Peyer's patch (tissue), 4 donors: Measurements from ENCODE around the gene HHATL. TPM values are rescaled to one million over a fixed set of nuclear protein-coding genes. Genes with fewer than 3 reads are reported as not detected.
"Not testable (repeated sequence)": the region's sequence is repeated elsewhere in the genome, so short reads cannot be mapped to it uniquely, and the experiment has no call there.

Experiments
- DNase-seq, 3 donors: peaks; one replicate each; pipeline ENCODE4 v3.0.0-alpha.2; 2017 to 2019
- H3K27ac ChIP-seq, 4 donors: fragments of 200-600 bp; sonication (generic); one replicate each; pipeline ENCODE4 v1.5.1; 2016 to 2019
- H3K27me3 ChIP-seq, 2 donors: fragments of 200-600 bp; sonication (generic); one replicate each; pipeline ENCODE4 v1.5.1; 2019
- H3K36me3 ChIP-seq, 3 donors: fragments of 200-600 bp; sonication (generic); one replicate each; pipeline ENCODE4 v1.5.1; 2016 to 2019
- H3K4me1 ChIP-seq, 4 donors: fragments of 200-600 bp; sonication (generic); one replicate each; pipeline ENCODE4 v1.5.1; 2016 to 2019
- H3K4me3 ChIP-seq, 4 donors: fragments of 200-600 bp; sonication (generic); 1 replicate in 3 of 4; 2 replicates in 1 of 4; pipeline ENCODE4 v1.5.1; 2016 to 2019; ENCODE audit warnings: mild to moderate bottlenecking in 1 of 4
- H3K9me3 ChIP-seq, 4 donors: fragments of 200-600 bp; sonication (generic); one replicate each; pipeline ENCODE4 v1.5.1; 2016 to 2019; ENCODE audit warnings: mild to moderate bottlenecking in 1 of 4
- CTCF ChIP-seq, 6 experiments: fragments of 450-650 bp in 4 of 6; fragments of 200-600 bp in 2 of 6; sonication (generic) in 1 of 6; IDR thresholded peaks; one replicate each; pipeline ENCODE4 v1.5.1; 2017 to 2019; ENCODE audit warnings: antibody characterized with exemption in 6 of 6, mild to moderate bottlenecking in 3 of 6, moderate library complexity in 1 of 6
- POLR2A ChIP-seq, 2 donors: fragments of 450-650 bp; IDR thresholded peaks; one replicate each; pipeline ENCODE4 v1.5.1; 2017; ENCODE audit warnings: antibody characterized with exemption in 2 of 2, mild to moderate bottlenecking in 2 of 2, moderate library complexity in 2 of 2
- total RNA-seq, 4 donors: library from RNA; depleted of rRNA; stranded (reverse); fragments of >200 nt; gene quantifications; one replicate each; pipeline ENCODE4 v1.1.0, GENCODE V29; 2016

The HHATL gene
- total RNA-seq, 4 donors from 2014 or later = 3.4 TPM; not detected in 3

GRCh38 chr3:42728668-42729364, 26.2 kb upstream of the HHATL start:
- peak in 1 of 3 donors; percentile 19 for DNase-seq
- no peak overlapping the region for H3K4me3 ChIP-seq
- no peak overlapping the region for H3K27ac ChIP-seq
- H3K36me3 ChIP-seq = no peaks in the 10 kb centered on the region
- H3K27me3 ChIP-seq = no peaks in the 10 kb centered on the region
- TF ChIP-seq POLR2A (IDR thresholded peaks at IDR 0.05) = no peak
- TF ChIP-seq CTCF (IDR thresholded peaks at IDR 0.05) = no peak
- no peaks in the 10 kb centered on the region for H3K4me1 ChIP-seq
- H3K9me3 ChIP-seq = no peaks in the 10 kb centered on the region

- peak in 1 of 3 donors; percentile 40 for DNase-seq
- H3K27ac ChIP-seq = no peak overlapping the region
- no peak for TF ChIP-seq CTCF (IDR thresholded peaks at IDR 0.05)
- TF ChIP-seq POLR2A (IDR thresholded peaks at IDR 0.05) = no peak
- no peaks in the 10 kb centered on the region for H3K27me3 ChIP-seq
- no peaks in the 10 kb centered on the region for H3K36me3 ChIP-seq
- no peaks in the 10 kb centered on the region for H3K4me1 ChIP-seq
- H3K9me3 ChIP-seq = no peaks in the 10 kb centered on the region
- no peak overlapping the region for H3K4me3 ChIP-seq
Observed at GRCh38 chr3:42728056-42728455, 25.5 kb upstream of the HHATL start.

- Histone ChIP-seq H3K4me1 (no peaks in the 10 kb centered on the region), H3K36me3 (no peaks in the 10 kb centered on the region), H3K4me3 (no peak overlapping the region), H3K27me3 (no peaks in the 10 kb centered on the region), H3K9me3 (no peaks in the 10 kb centered on the region), H3K27ac (no peak overlapping the region)
- DNase-seq = no peak
- TF ChIP-seq CTCF (IDR thresholded peaks at IDR 0.05) = no peak
- no peak for TF ChIP-seq POLR2A (IDR thresholded peaks at IDR 0.05)
Observed at GRCh38 chr3:42725454-42725853, 22.9 kb upstream of the HHATL start.

GRCh38 chr3:42723219-42723618, 20.6 kb upstream of the HHATL start:
- H3K27me3 ChIP-seq = no peaks in the 10 kb centered on the region
- no peaks in the 10 kb centered on the region for H3K36me3 ChIP-seq
- H3K9me3 ChIP-seq = no peaks in the 10 kb centered on the region
- H3K4me1 ChIP-seq = no peaks in the 10 kb centered on the region
- H3K4me3 ChIP-seq = no peak overlapping the region
- DNase-seq = no peak
- TF ChIP-seq CTCF (IDR thresholded peaks at IDR 0.05) = no peak
- no peak for TF ChIP-seq POLR2A (IDR thresholded peaks at IDR 0.05)
- H3K27ac ChIP-seq = no peak overlapping the region

- not testable (repeated sequence) for H3K36me3 ChIP-seq, H3K4me3 ChIP-seq, H3K9me3 ChIP-seq, H3K4me1 ChIP-seq, H3K27ac ChIP-seq, H3K27me3 ChIP-seq
- DNase-seq = peak in 1 of 3 donors; percentile 8
Observed at GRCh38 chr3:42722442-42722841, 19.8 kb upstream of the HHATL start.

- H3K27me3 ChIP-seq = no peaks in the 10 kb centered on the region
- H3K9me3 ChIP-seq = no peaks in the 10 kb centered on the region
- no peak for TF ChIP-seq CTCF (IDR thresholded peaks at IDR 0.05)
- TF ChIP-seq POLR2A (IDR thresholded peaks at IDR 0.05) = no peak
- H3K36me3 ChIP-seq = no peaks in the 10 kb centered on the region
- no peak overlapping the region for H3K4me3 ChIP-seq
- H3K4me1 ChIP-seq = no peaks in the 10 kb centered on the region
- no peak overlapping the region for H3K27ac ChIP-seq
- DNase-seq = peak in 1 of 3 donors; percentile 6
Observed at GRCh38 chr3:42721690-42722089, 19.1 kb upstream of the HHATL start.
